ENCODE measurements around the gene MXD3. TPM values are rescaled to one million over a fixed set of nuclear protein-coding genes. Genes with fewer than 3 reads are reported as not detected.

The MXD3 gene
- total and polyA plus RNA-seq, 2 of the 4 experiments (the other 2 are of a cell fraction) = 7.3 to 12.9 TPM

DNA sequence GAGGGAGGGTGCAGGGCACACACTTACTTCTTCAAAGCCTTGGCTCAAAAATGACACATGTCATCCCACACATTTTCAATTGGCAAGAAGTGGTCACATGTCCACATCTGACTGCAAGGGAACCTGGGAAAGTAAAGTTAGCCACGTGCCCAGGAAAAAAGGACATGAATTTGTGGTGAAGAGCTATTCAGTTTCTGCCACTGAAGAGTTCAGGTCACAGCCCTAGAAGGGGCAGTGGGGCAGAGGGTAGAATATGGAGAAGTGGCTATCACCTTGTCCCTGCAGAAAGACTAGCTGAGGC, 44.1 kb upstream of the MXD3 start:
- no peak overlapping the region for H2BK5ac ChIP-seq (ENCODE audit: low read depth, low read length, poor library complexity, severe bottlenecking)
- H4K20me1 ChIP-seq (ENCODE audit: insufficient read depth, low read length) = no peaks in the 10 kb centered on the region; the same call in 1 of the 2 replicates
- ATAC-seq (ENCODE audit: low read depth) (no peak), DNase-seq (no peak)
- WGBS, 2 experiments (ENCODE audit: extremely low coverage in 2 of 2, insufficient read length in 1 of 2) = no CpG with 5 or more reads among the region's 1 CpG
- H3K9me1 ChIP-seq (ENCODE audit: insufficient read depth, low read length) = peaks cover 3% of the 10 kb centered on the region; the same call in 1 of the 2 replicates
- ChIA-PET POLR2A (ENCODE audit: unreplicated experiment) (no interaction called here), CTCF (interaction anchor here (1.6 kb wide), 1 partner anchor 13 kb away, joined by 4 read pairs; no protein-coding TSS in a partner anchor)
- no peak overlapping the region for H3K56ac ChIP-seq (ENCODE audit: extremely low read depth, insufficient read depth, low read length)
- H3K4me2 ChIP-seq (ENCODE audit: low read depth, low read length) = no peak overlapping the region
- BruUV-seq (replicated peaks) = no TSS peak
- H2BK120ac ChIP-seq (ENCODE audit: low read depth, low read length) = no peak overlapping the region
- no peak overlapping the region for H2BK20ac ChIP-seq (ENCODE audit: low read depth, low read length)
- H4K5ac ChIP-seq (ENCODE audit: low read depth, low read length) = no peak overlapping the region
- peaks cover 6% of the 10 kb centered on the region in 2 experiments for H3K79me1 ChIP-seq (ENCODE audit: low read depth in 1 of 2, low read length in 2 of 2)
- H2AK9ac ChIP-seq (replicated peaks; ENCODE audit: low read depth, low read length, poor library complexity) = no peak overlapping the region
- no peak for TF ChIP-seq SMC3 (IDR thresholded peaks at IDR 0.05; ENCODE audit: low read depth, low read length)
- peak; percentile 73 for TF ChIP-seq USF2 (IDR thresholded peaks at IDR 0.05; ENCODE audit: low read depth, low read length)
- peaks cover 18% of the 10 kb centered on the region for H3K27me3 ChIP-seq (ENCODE audit: control insufficient read depth, insufficient read depth, low read length)
- H4K8ac ChIP-seq (ENCODE audit: low read depth in 2 of 2, low read length in 2 of 2) = no peak overlapping the region
- intact Hi-C loops (cut with micrococcal nuclease) (no loop called here), in situ Hi-C loops (cut with MboI; ENCODE audit: low sequenced_read_pairs) (no loop called here), dilution Hi-C loops (cut with HindIII; ENCODE audit: low sequenced_read_pairs, unreplicated experiment) (no loop called here)
- no peaks in the 10 kb centered on the region for H3K36me3 ChIP-seq (ENCODE audit: control insufficient read depth, insufficient read depth, low read length)
- H3K9ac ChIP-seq (ENCODE audit: low read depth, low read length) = no peak overlapping the region
- peaks cover under 1% of the 10 kb centered on the region; the same call in 1 of the 2 replicates for H3K4me1 ChIP-seq (ENCODE audit: control insufficient read depth, insufficient read depth, low read length)
- H2BK15ac ChIP-seq (ENCODE audit: low read depth, low read length) = no peak overlapping the region
- H3K9me3 ChIP-seq (ENCODE audit: control insufficient read depth, insufficient read depth, low read length) = peaks cover 2% of the 10 kb centered on the region; the same call in 1 of the 2 replicates
- no peak overlapping the region for H4K91ac ChIP-seq (ENCODE audit: insufficient read depth, low read depth, low read length)
- H3K18ac ChIP-seq (ENCODE audit: low read depth, low read length) = no peak overlapping the region
- H3K14ac ChIP-seq (replicated peaks; ENCODE audit: low read depth, low read length) = no peak overlapping the region
- no peak overlapping the region for H2AK5ac ChIP-seq (ENCODE audit: low read depth, low read length)
- H3K4ac ChIP-seq (ENCODE audit: low read depth, low read length) = no peak overlapping the region
- H2AFZ ChIP-seq (replicated peaks; ENCODE audit: low read length, poor library complexity) = no peak overlapping the region
- H3K23ac ChIP-seq (ENCODE audit: low read depth, low read length) = no peak overlapping the region
- H3K4me3 ChIP-seq (ENCODE audit: insufficient read depth, low read depth, low read length) = no peak overlapping the region
- H3K27ac ChIP-seq (ENCODE audit: insufficient read depth, low read length) = no peak overlapping the region
